NB4 (cell line): ENCODE results near the gene SGMS1.

Experiments
- DNase-seq: peaks from one replicate; pipeline ENCODE4 v3.0.0; 2010; ENCODE audit warnings: low read depth
- H3K4me3 ChIP-seq: one replicate; pipeline ENCODE4 v1.5.1; 2011; ENCODE audit warnings: mild to moderate bottlenecking, low read depth, low read length, moderate library complexity
- MYC ChIP-seq: IDR thresholded peaks from 2 replicates; pipeline ENCODE4 v1.6.1; 2011; ENCODE audit warnings: low read depth, low read length
- POLR2A ChIP-seq: IDR thresholded peaks from 2 replicates; pipeline ENCODE4 v1.6.1; 2011; ENCODE audit warnings: mild to moderate bottlenecking; ENCODE audit not compliant: insufficient read length; ENCODE audit errors: extremely low read depth
- TF ChIP-seq, protein P1 (sequence below): IDR thresholded peaks from 2 replicates; pipeline ENCODE4 v1.6.1; 2011; ENCODE audit warnings: low read depth, low read length
- TF ChIP-seq, protein P2 (sequence below): IDR thresholded peaks from one replicate; pipeline ENCODE4 v1.5.1; 2012; ENCODE audit warnings: low read depth, low read length

SGMS1 gene

DNA sequence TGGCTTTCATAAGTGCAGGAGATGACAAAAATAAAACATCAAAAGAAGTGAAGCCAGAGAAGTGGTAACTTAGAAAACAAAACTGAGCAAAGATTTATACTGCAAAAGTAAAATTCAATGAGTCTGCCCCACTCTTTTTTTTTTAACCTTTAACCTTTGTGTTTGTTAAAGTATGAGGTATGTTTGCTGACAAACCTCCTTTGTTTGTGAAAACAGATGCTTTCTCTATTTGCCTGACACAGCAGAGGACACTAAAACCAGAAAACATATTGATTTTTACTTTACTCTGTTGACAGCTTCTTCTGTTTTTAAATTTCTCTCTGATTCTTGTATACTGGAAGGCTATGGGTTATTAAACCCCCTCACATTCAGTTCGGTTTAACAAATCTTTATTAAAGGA lies 57.6 kb downstream of the SGMS1 start:
- TF ChIP-seq MYC: no peak
- TF ChIP-seq POLR2A: no peak
- TF ChIP-seq, protein P1, sequence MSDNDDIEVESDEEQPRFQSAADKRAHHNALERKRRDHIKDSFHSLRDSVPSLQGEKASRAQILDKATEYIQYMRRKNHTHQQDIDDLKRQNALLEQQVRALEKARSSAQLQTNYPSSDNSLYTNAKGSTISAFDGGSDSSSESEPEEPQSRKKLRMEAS: no peak
- TF ChIP-seq, protein P2, sequence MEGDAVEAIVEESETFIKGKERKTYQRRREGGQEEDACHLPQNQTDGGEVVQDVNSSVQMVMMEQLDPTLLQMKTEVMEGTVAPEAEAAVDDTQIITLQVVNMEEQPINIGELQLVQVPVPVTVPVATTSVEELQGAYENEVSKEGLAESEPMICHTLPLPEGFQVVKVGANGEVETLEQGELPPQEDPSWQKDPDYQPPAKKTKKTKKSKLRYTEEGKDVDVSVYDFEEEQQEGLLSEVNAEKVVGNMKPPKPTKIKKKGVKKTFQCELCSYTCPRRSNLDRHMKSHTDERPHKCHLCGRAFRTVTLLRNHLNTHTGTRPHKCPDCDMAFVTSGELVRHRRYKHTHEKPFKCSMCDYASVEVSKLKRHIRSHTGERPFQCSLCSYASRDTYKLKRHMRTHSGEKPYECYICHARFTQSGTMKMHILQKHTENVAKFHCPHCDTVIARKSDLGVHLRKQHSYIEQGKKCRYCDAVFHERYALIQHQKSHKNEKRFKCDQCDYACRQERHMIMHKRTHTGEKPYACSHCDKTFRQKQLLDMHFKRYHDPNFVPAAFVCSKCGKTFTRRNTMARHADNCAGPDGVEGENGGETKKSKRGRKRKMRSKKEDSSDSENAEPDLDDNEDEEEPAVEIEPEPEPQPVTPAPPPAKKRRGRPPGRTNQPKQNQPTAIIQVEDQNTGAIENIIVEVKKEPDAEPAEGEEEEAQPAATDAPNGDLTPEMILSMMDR: no peak
- H3K4me3 ChIP-seq: no peak overlapping the region
- no peak for DNase-seq

GRCh38 chr10:50565301-50566083 lies 58.3 kb downstream of the SGMS1 start:
- no peak overlapping the region for H3K4me3 ChIP-seq
- TF ChIP-seq, protein P2: no peak
- TF ChIP-seq POLR2A (no peak), MYC (no peak)
- TF ChIP-seq, protein P1: no peak
- no peak for DNase-seq

- H3K4me3 ChIP-seq: no peak overlapping the region
- TF ChIP-seq POLR2A (no peak), MYC (no peak)
- TF ChIP-seq, protein P2: no peak
- TF ChIP-seq, protein P1: no peak
These were observed 59.9 kb downstream of the SGMS1 start for GRCh38 chr10:50563906-50564305.

DNA sequence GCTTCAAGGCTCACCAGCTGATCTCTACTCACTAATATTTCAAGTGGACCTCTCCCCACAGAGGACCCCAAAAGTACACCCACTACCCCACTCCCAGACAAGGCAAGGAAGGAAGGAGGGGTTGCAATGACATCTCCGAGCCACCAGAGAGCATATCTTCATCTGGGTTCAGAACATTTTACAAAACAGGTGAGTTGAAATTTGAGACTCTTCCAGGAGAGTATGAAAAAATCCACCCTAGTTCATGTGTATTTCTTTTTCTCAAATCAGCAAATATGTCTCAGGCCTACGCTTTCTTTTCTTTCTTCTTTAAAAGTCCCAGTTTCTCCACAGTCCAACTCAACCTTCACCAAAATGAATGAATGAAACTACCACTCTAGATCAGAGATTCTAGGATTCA lies 61.9 kb downstream of the SGMS1 start:
- no peak for DNase-seq
- TF ChIP-seq, protein P2: peak; percentile 43
- TF ChIP-seq MYC (no peak), POLR2A (no peak)

More at GRCh38 chr10:50563906-50564305, 59.9 kb downstream of the SGMS1 start:
- no peak for DNase-seq

GRCh38 chr10:50561266-50561665 lies 62.5 kb downstream of the SGMS1 start:
- TF ChIP-seq, protein P1: no peak
- TF ChIP-seq POLR2A (no peak), MYC (no peak)
- TF ChIP-seq, protein P2: no peak
- DNase-seq: no peak
- H3K4me3 ChIP-seq: no peak overlapping the region

More for the DNA sequence above, 61.9 kb downstream of the SGMS1 start:
- H3K4me3 ChIP-seq: no peak overlapping the region

GRCh38 chr10:50560370-50560769 lies 63.4 kb downstream of the SGMS1 start:
- TF ChIP-seq, protein P1: no peak
- no peak for TF ChIP-seq POLR2A
- DNase-seq: no peak
- no peak overlapping the region for H3K4me3 ChIP-seq
